ENCODE measurements around the gene SRD5A1.

The SRD5A1 gene

DNA sequence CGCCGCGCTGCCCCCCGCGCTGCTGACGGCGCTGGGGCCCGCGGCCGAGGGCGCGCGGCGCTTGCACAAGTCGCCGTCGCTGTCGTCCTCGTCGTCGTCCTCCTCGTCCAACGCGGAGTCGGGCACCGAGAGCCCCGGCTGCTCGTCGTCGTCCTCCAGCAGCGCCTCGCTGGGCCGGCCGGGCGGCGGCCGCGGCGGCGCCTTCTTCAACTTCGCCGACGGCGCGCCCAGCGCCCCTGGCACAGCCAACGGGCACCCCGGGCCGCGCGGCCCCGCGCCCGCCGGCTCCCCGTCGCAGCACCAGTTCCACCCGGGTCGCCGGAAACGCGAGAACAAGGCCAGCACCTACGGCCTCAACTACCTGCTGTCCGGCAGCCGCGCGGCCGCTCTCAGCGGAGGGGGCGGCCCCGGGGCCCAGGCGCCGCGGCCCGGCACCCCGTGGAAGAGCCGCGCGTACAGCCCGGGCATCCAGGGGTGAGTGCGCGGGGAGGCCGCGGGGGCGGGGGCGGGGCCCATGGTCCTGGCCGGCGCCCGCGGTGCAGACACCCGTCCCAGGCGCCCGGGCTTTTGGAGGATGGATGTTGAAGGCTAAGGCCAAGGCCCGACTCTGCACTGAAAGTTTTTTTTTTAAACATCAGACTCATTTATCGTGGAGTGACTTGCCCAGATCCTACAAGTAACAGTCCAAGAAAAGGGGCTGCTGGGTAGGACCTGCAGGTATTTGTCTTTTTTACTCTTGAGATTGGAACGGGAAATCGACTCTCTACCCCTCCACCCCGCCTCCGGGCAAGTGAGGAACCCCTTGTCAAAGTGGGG is 81.2 kb downstream of the SRD5A1 start:
- DNase-seq, result no peak

DNA sequence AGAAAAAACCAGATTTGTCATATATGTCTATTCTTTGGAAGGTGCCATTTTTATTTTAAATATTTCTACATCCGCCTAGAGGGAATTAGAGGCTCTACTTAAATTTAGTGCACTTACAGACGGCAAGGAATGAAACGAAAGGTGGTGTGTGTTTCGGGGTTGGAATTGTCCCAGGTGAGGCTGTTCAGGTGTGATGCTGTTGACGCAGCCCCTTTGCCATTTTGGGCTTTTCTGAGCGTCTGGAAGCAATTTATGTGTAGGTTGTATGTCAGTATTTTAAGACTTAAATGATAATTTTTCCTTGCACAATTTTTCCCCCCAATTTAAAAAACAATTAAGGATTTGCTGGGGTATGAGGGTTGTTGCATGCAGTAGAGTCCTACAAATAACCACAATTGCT is 82.0 kb downstream of the SRD5A1 start:
- no peak for DNase-seq

DNA sequence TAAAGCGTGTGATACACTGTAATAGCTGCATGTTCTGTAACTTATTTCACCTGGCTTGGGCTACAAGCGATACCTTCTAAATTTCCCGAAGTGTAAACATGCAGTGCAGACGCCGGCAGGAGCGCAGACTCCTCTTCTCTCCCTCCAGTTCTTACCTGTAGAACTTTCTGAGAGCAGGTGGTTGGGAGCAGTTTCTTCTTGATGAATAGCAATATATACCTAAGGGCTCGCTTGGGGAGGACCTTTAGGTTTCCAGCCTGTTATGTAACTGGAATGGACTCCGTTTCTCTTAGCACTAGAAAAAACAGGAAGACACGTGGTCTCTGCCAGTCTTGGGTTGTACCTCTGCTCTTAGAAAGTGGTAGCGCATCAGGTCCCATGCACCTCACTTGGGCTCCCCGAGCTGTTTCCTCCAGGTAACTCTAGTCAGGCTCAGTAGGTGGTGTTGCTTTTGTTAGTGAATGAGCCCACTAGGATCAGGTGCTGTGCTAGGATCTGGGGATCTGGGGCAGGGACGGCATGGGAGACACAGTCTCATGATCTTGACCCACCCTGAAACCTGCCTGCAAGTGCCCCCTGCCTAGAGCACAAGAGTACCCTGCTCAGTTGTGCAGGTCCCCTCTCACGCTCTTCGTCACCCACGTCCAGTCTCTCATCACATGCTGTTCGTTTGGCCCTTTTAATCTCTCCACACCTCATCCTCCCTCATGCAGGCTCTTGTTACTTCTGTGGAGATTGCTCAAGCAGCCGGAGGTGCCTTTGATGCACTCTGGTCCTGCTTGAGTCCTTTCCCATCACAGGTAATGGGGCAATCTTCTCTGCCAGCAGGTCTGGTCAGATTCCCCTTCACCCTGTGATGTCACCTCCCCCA is 82.8 kb downstream of the SRD5A1 start:
- DNase-seq, result no peak

DNA sequence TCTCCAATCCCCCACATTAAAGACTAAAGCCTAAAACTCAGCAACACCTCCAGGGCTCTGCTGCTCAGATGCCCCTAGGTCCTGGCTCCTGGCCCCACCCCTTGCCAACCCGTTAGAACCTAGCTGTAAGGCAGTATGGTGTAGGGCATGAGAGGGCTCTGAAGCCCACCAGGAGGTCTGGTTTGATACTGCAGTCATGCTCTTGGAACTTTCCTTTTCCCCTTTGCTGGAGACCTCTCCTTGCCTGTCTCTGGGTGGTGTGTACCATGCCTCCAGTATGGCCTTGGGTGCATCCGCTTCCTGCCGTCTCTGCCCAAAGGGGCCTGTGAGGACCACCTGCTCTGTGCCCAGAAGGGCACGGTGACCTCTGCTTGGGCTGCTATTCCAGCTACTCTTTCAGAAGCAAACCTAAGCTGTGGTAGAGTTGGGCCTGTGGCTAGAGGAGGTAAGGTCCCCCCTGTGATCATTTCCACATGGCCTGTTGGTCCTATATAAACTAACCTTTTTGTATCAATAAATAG is 83.4 kb downstream of the SRD5A1 start:
- no peak for DNase-seq

DNA sequence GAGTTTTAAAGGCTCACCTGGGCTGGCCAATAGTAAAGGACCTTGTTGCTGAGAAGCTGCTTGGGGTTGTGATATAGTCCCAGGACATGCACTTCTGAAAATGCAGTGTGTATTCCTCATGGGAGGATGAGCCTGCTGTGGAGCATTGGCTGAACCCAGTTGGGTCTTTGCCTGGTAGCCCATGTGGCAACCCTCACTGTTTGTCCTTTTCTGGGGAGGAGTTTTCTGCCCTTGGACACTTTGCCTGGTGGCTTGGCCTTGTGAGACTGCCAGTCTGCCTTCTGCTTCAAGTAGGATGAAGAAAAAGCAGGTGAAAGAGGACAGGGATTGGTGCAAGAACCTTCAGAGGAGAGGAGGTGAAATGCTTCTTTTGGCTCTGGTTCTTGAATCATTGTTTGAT is 84.0 kb downstream of the SRD5A1 start:
- no peak for DNase-seq

DNA sequence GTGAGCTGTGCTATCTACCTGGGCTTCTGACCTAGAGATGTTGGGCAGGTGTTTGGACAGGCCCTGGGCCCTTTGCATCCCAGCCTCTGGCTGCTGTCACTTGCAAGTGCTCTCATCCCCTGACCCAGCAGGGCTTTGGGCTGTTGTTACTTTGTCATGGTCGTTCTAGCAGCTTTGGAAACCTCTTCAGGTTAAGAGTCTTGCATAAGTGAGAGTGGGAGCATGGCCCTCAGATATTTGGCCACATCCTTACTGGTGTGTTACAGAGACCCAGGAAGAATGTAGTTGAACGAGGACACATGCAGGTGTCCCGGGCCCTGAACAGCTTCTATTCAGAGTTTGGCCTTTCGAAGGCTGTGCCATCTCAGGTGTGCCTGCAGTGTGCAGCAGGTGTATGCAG is 84.4 kb downstream of the SRD5A1 start:
- no peak for DNase-seq

DNA sequence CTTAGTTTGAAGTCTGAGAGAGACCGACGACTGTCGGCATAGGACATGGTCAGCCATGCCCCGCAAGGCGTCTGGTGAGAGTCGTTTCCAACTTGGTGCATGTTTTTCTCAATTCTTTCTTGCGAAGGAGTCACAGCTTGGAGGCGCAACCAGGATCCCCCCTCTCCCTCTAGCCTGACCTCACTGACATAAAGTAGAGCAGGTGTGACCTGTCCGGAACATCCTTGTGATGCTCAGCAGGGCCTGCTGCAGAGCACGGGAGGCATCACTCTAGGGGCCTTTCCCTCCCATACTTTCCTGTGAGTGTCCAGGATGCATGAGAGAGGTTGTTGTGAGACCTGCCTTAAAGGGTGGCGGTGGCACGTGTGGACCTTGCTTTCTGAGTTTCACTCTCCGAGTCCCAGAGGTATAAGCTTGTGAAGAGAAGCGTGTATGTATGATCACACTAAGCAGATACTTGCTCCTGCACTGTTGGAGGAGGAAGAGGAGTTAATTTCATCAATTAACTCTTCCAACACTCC is 85.0 kb downstream of the SRD5A1 start:
- no peak for DNase-seq

- DNase-seq, result no peak
These were observed 85.5 kb downstream of the SRD5A1 start for GRCh38 chr5:6718718-6719117.

DNA sequence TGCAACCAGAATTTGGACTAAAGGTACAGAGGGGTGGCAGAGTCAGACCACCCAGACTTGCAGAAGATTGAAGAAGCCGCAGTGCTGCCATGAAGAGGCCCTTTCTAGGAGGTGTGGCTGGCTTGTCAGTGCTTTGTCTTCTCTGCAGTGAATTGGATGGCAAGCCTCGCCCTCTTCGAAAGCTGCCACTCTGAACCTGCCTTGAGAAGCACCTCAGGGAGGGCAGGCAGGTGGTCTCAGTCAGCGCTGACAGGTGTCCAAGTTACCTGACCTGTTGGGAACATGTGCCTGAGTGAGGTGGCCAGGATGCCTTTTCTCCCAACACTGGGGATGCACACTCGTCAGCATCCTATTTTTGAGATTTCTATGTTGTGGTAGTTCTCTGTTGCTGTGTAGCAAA is 86.2 kb downstream of the SRD5A1 start:
- DNase-seq, result no peak

GRCh38 chr5:6719896-6720560 is 86.8 kb downstream of the SRD5A1 start:
- DNase-seq, result no peak

- no peak for DNase-seq
These were observed 87.3 kb downstream of the SRD5A1 start for GRCh38 chr5:6720561-6720921.

- no peak for DNase-seq
These were observed 88.2 kb downstream of the SRD5A1 start for GRCh38 chr5:6721442-6721841.

- DNase-seq, result no peak
These were observed 88.8 kb downstream of the SRD5A1 start for GRCh38 chr5:6722015-6722414.

DNA sequence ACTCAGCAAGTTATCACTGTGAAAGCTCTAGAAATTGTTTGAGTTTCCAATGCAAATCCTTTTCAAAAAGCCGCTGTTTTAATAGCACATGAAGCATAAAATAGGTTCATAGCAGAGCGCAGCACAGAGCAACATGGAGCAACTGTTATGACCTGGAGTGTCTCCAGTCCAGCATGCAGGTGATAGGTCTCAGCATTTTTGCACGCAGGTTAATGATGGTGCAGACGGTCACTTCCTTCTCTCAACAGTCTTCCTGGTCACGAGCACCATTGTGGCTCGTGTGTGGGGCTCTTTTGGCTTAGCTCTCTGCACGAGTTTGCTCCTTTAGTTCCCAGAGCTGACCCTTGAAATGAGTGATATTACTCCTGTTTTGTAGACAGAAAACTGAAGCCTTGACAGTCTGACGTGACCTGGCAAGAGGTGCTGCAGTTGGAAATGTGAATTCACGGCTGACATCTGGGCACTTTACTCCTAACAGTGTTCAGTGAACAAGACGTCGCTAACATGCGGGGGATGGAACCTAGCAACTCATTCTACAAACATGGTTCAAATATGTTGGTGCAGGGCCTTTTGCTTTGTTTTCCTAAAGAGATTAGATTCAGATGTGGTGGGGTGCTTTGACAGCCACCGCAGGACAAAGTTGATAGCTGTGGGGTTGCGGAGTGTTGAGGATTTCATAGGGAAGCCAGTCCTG is 90.0 kb downstream of the SRD5A1 start:
- DNase-seq, result no peak

DNA sequence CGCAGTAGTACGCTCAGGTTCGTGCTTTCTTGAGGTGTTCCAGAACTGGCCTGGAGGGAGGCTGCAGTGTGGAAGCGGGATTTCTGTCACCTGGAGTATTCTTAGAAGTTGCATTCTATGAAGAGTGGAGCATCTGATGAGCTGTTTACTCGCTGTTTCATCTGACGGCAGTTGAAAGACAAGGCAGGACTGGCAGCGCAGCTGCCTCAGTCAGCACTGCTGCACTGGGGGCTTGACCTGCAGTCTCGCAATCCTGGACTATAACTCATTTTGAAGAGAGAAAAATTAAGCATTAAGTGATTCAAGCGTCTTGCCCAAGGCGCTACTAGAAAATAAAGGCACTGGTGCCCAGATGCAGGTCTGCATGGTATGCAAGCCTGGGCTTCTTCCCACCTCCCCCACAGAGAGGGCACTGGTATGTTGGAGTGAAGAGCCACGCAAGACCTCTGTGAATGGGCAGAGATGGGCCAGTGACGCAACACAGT is 90.6 kb downstream of the SRD5A1 start:
- no peak for DNase-seq
